WI38 (cell line): ENCODE measurements around the gene DENND5B.

ENCODE experiments used
- H3K4me3 ChIP-seq: 2 replicates; pipeline ENCODE4 v1.5.1; 2011; ENCODE audit warnings: low read depth, mild to moderate bottlenecking, control low read depth, low read length
- CTCF ChIP-seq: IDR thresholded peaks from 2 replicates; pipeline ENCODE4 v1.5.1; 2012; ENCODE audit warnings: low read depth, mild to moderate bottlenecking, control low read depth, low read length

Gene DENND5B

GRCh38 chr12:31431721-31432240, 159.2 kb downstream of the DENND5B start:
- H3K4me3 ChIP-seq, result no peak overlapping the region
- TF ChIP-seq CTCF, result no peak

GRCh38 chr12:31423405-31423804, 167.5 kb downstream of the DENND5B start:
- H3K4me3 ChIP-seq, result no peak overlapping the region
- no peak for TF ChIP-seq CTCF

GRCh38 chr12:31412292-31412801, 178.6 kb downstream of the DENND5B start:
- H3K4me3 ChIP-seq, result no peak overlapping the region
- TF ChIP-seq CTCF, result no peak

GRCh38 chr12:31408763-31409162, 182.2 kb downstream of the DENND5B start:
- TF ChIP-seq CTCF, result no peak
- no peak overlapping the region for H3K4me3 ChIP-seq

- H3K4me3 ChIP-seq, result no peak overlapping the region
- no peak for TF ChIP-seq CTCF
Observed at GRCh38 chr12:31407562-31407961, 183.4 kb downstream of the DENND5B start.

GRCh38 chr12:31406345-31406744, 184.6 kb downstream of the DENND5B start:
- no peak for TF ChIP-seq CTCF
- no peak overlapping the region for H3K4me3 ChIP-seq

- no peak for TF ChIP-seq CTCF
- H3K4me3 ChIP-seq, result no peak overlapping the region
Observed at GRCh38 chr12:31405021-31405420, 185.9 kb downstream of the DENND5B start.
